IMR-90 (cell line): Measurements from ENCODE around the gene SIGLEC7. TPM values are rescaled to one million over a fixed set of nuclear protein-coding genes. Genes with fewer than 3 reads are reported as not detected.

ENCODE experiments used
- ATAC-seq: fragments of 200-7000 bp; cut with Tn5 transposase; 2 replicates; pipeline ENCODE4 v1.9.1; 2020; ENCODE audit warnings: low read depth, mild to moderate bottlenecking, moderate library complexity
- BruUV-seq: library from RNA; stranded (reverse); fragments of 400-500 nt; replicated peaks from 2 replicates; lab custom pipeline; 2021; lab: Mats Ljungman, UMichigan
- CTCF ChIA-PET: fragments of 300-600 bp; formaldehyde crosslinking; extraction: SDS; loops from one replicate; lab custom pipeline; 2021; ENCODE audit warnings: antibody characterized with exemption; lab: Yijun Ruan, JAX
- POLR2A ChIA-PET: fragments of 300-600 bp; sonication (Branson Sonifier 250); formaldehyde crosslinking; loops from one replicate; lab custom pipeline; 2022; ENCODE audit warnings: antibody characterized with exemption; ENCODE audit not compliant: unreplicated experiment; lab: Charles Lee
- DNase-seq: peaks from one replicate; pipeline ENCODE4 v3.0.0; 2013
- H2AFZ ChIP-seq: replicated peaks from 2 replicates; pipeline ENCODE3; 2013; ENCODE audit warnings: low read length, mild to moderate bottlenecking; ENCODE audit not compliant: poor library complexity
- H2AK5ac ChIP-seq: 2 replicates; pipeline ENCODE4 v1.6.1; 2013; ENCODE audit warnings: low read depth, low read length, inconsistent platforms
- H2AK9ac ChIP-seq: replicated peaks from 2 replicates; pipeline ENCODE3; 2013; ENCODE audit warnings: mild to moderate bottlenecking, low read depth, low read length, moderate library complexity; ENCODE audit not compliant: poor library complexity
- H2BK120ac ChIP-seq: 2 replicates; pipeline ENCODE4 v1.6.1; 2013; ENCODE audit warnings: low read depth, low read length, inconsistent platforms
- H2BK15ac ChIP-seq: 3 replicates; pipeline ENCODE4 v1.6.1; 2013; ENCODE audit warnings: low read depth, low read length, inconsistent platforms
- H2BK20ac ChIP-seq: 2 replicates; pipeline ENCODE4 v1.6.1; 2013; ENCODE audit warnings: low read depth, mild to moderate bottlenecking, inconsistent platforms, low read length, moderate library complexity
- H2BK5ac ChIP-seq: 2 replicates; pipeline ENCODE4 v1.6.1; 2013; ENCODE audit warnings: mild to moderate bottlenecking, low read depth, low read length, inconsistent platforms; ENCODE audit not compliant: poor library complexity, severe bottlenecking
- H3K14ac ChIP-seq: replicated peaks from 2 replicates; pipeline ENCODE4 v1.6.1; 2013; ENCODE audit warnings: low read depth, low read length, inconsistent platforms
- H3K18ac ChIP-seq: 2 replicates; pipeline ENCODE4 v1.6.1; 2013; ENCODE audit warnings: low read depth, low read length, control low read depth
- H3K23ac ChIP-seq: 2 replicates; pipeline ENCODE4 v1.6.1; 2013; ENCODE audit warnings: low read depth, low read length, inconsistent platforms
- H3K27ac ChIP-seq: 2 replicates; pipeline ENCODE4 v1.5.1; 2013; ENCODE audit warnings: mild to moderate bottlenecking, control low read depth, low read length; ENCODE audit not compliant: insufficient read depth
- H3K27me3 ChIP-seq: 2 replicates; pipeline ENCODE4 v1.6.1; 2013; ENCODE audit warnings: low read length; ENCODE audit not compliant: control insufficient read depth, insufficient read depth
- H3K36me3 ChIP-seq: 2 replicates; pipeline ENCODE4 v1.6.1; 2013; ENCODE audit warnings: low read length, mixed read lengths; ENCODE audit not compliant: control insufficient read depth, insufficient read depth
- H3K4ac ChIP-seq: 2 replicates; pipeline ENCODE4 v1.6.1; 2013; ENCODE audit warnings: low read depth, low read length, inconsistent platforms
- H3K4me1 ChIP-seq: 2 replicates; pipeline ENCODE4 v1.6.1; 2013; ENCODE audit warnings: low read length, mixed read lengths; ENCODE audit not compliant: control insufficient read depth, insufficient read depth
- H3K4me2 ChIP-seq: 2 replicates; pipeline ENCODE4 v1.6.1; 2013; ENCODE audit warnings: low read depth, mild to moderate bottlenecking, control low read depth, low read length, moderate library complexity
- H3K4me3 ChIP-seq: 2 replicates; pipeline ENCODE4 v1.5.1; 2013; ENCODE audit warnings: low read depth, mild to moderate bottlenecking, control low read depth, low read length, moderate library complexity; ENCODE audit not compliant: insufficient read depth
- H3K56ac ChIP-seq: 2 replicates; pipeline ENCODE4 v1.6.1; 2013; ENCODE audit warnings: low read length, inconsistent platforms; ENCODE audit not compliant: insufficient read depth; ENCODE audit errors: extremely low read depth
- H3K79me1 ChIP-seq, 2 experiments: 2 replicates each; pipeline ENCODE4 v1.6.1; 2013; ENCODE audit warnings: low read length in 2 of 2, inconsistent platforms in 1 of 2, low read depth in 1 of 2
- H3K9ac ChIP-seq: 2 replicates; pipeline ENCODE4 v1.6.1; 2013; ENCODE audit warnings: low read depth, low read length, control low read depth
- H3K9me1 ChIP-seq: 2 replicates; pipeline ENCODE4 v1.6.1; 2013; ENCODE audit warnings: low read length, inconsistent platforms; ENCODE audit not compliant: insufficient read depth
- H3K9me3 ChIP-seq: 2 replicates; pipeline ENCODE4 v1.6.1; 2013; ENCODE audit warnings: low read length; ENCODE audit not compliant: control insufficient read depth, insufficient read depth
- H4K20me1 ChIP-seq: 2 replicates; pipeline ENCODE4 v1.6.1; 2013; ENCODE audit warnings: low read length, inconsistent platforms; ENCODE audit not compliant: insufficient read depth
- H4K5ac ChIP-seq: 2 replicates; pipeline ENCODE4 v1.6.1; 2013; ENCODE audit warnings: mild to moderate bottlenecking, low read depth, low read length, control low read depth
- H4K8ac ChIP-seq, 2 experiments: 2 replicates each; pipeline ENCODE4 v1.6.1; 2013; ENCODE audit warnings: low read depth in 2 of 2, low read length in 2 of 2, control low read depth in 1 of 2, inconsistent platforms in 1 of 2
- H4K91ac ChIP-seq: 2 replicates; pipeline ENCODE4 v1.6.1; 2013; ENCODE audit warnings: low read depth, low read length, inconsistent platforms; ENCODE audit not compliant: insufficient read depth
- BHLHE40 ChIP-seq: fragments of 150-350 bp; IDR thresholded peaks from 2 replicates; pipeline ENCODE4 v1.6.1; 2016; ENCODE audit warnings: mild to moderate bottlenecking, low read depth, low read length
- CEBPB ChIP-seq: IDR thresholded peaks from 2 replicates; pipeline ENCODE4 v1.6.1; 2012; ENCODE audit warnings: low read depth, low read length, improper control_type of control experiment
- CHD1 ChIP-seq: IDR thresholded peaks from 2 replicates; pipeline ENCODE4 v1.6.1; 2012; ENCODE audit warnings: low read depth, low read length, improper control_type of control experiment
- CTCF ChIP-seq: conservative IDR thresholded peaks from 2 replicates; pipeline ENCODE4 v1.5.1; 2012; ENCODE audit warnings: mild to moderate bottlenecking, low read depth, low read length, improper control_type of control experiment
- ELK1 ChIP-seq: fragments of 150-350 bp; IDR thresholded peaks from 2 replicates; pipeline ENCODE4 v1.6.1; 2016; ENCODE audit warnings: low read depth, mild to moderate bottlenecking, low read length, moderate library complexity, borderline replicate concordance
- FOS ChIP-seq: fragments of 150-350 bp; IDR thresholded peaks from 2 replicates; pipeline ENCODE4 v1.6.1; 2016; ENCODE audit warnings: low read depth, low read length
- MAFK ChIP-seq: IDR thresholded peaks from 2 replicates; pipeline ENCODE4 v1.6.1; 2012; ENCODE audit warnings: low read depth, low read length, improper control_type of control experiment
- MAZ ChIP-seq: IDR thresholded peaks from 2 replicates; pipeline ENCODE4 v1.6.1; 2012; ENCODE audit warnings: low read depth, mild to moderate bottlenecking, low read length, improper control_type of control experiment, moderate library complexity, borderline replicate concordance
- MXI1 ChIP-seq: IDR thresholded peaks from 2 replicates; pipeline ENCODE4 v1.6.1; 2012; ENCODE audit warnings: low read depth, mild to moderate bottlenecking, low read length, moderate library complexity, borderline replicate concordance
- NFE2L2 ChIP-seq: fragments of 150-350 bp; IDR thresholded peaks from 2 replicates; pipeline ENCODE4 v1.6.1; 2016; ENCODE audit warnings: low read depth, mild to moderate bottlenecking, low read length
- POLR2A ChIP-seq: IDR thresholded peaks from 2 replicates; pipeline ENCODE4 v1.6.1; 2012; ENCODE audit warnings: mild to moderate bottlenecking, low read depth, low read length
- RAD21 ChIP-seq: IDR thresholded peaks from 2 replicates; pipeline ENCODE4 v1.6.1; 2012; ENCODE audit warnings: low read length, improper control_type of control experiment
- RCOR1 ChIP-seq: IDR thresholded peaks from 2 replicates; pipeline ENCODE4 v1.6.1; 2012; ENCODE audit warnings: mild to moderate bottlenecking, low read length, improper control_type of control experiment; ENCODE audit not compliant: insufficient replicate concordance
- RFX5 ChIP-seq: IDR thresholded peaks from 2 replicates; pipeline ENCODE4 v1.8.0; 2012; ENCODE audit warnings: low read depth, mild to moderate bottlenecking, low read length, moderate library complexity
- SMC3 ChIP-seq: fragments of 150-350 bp; IDR thresholded peaks from 2 replicates; pipeline ENCODE4 v1.6.1; 2016; ENCODE audit warnings: low read depth, mild to moderate bottlenecking, antibody characterized with exemption, low read length, moderate library complexity
- USF2 ChIP-seq: fragments of 150-350 bp; IDR thresholded peaks from 2 replicates; pipeline ENCODE4 v1.6.1; 2017; ENCODE audit warnings: mild to moderate bottlenecking, antibody characterized with exemption, low read length, low read depth
- WGBS, 2 experiments: methylation state at CpG; one replicate each; pipeline versions ENCODE4 v1.1.5 to v1.1.7; 2013; ENCODE audit warnings: missing lambda C conversion rate in 2 of 2; ENCODE audit not compliant: insufficient read length in 1 of 2; ENCODE audit errors: extremely low coverage in 2 of 2; 5-methylcytosine and 5-hydroxymethylcytosine counted together
- dilution Hi-C: fragments of 300-500 bp; cut with HindIII; formaldehyde crosslinking; loops from one replicate; pipeline ENCODE4 v1.14.3; 2018; ENCODE audit warnings: low sequenced_read_pairs; ENCODE audit not compliant: unreplicated experiment
- in situ Hi-C: fragments of 300-500 bp; cut with MboI; formaldehyde crosslinking; loops from 3 replicates; pipeline ENCODE4 v1.14.3; 2019; ENCODE audit warnings: low sequenced_read_pairs, inconsistent platforms, mixed read lengths
- intact Hi-C: fragments of 100-400 bp; cut with micrococcal nuclease; formaldehyde crosslinking; loops from 2 replicates; pipeline ENCODE4 v1.10.0; 2022
- polyA plus RNA-seq, 3 experiments: library from polyadenylated mRNA; depleted of rRNA; stranded (reverse); fragments of >200 nt; gene quantifications; 2 replicates each; pipeline ENCODE4 v1.2.3, GENCODE V29; 2012; ENCODE audit warnings: low replicate concordance in 1 of 3
- total RNA-seq: library from RNA; depleted of rRNA; stranded (reverse); fragments of >200 nt; gene quantifications from 2 replicates; pipeline ENCODE4 v1.2.3, GENCODE V29; 2012

Gene SIGLEC7
- total and polyA plus RNA-seq, 2 of the 4 experiments (the other 2 are of a cell fraction), result not detected

GRCh38 chr19:51097796-51098195 lies 44.3 kb upstream of the SIGLEC7 start:
- no peak overlapping the region for H4K8ac ChIP-seq
- no peak overlapping the region for H2BK15ac ChIP-seq
- H2BK5ac ChIP-seq, result no peak overlapping the region
- dilution Hi-C loops (no loop called here), intact Hi-C loops (loop anchor here (5.0 kb wide), 1 partner anchor 165 kb away; no protein-coding TSS in a partner anchor), in situ Hi-C loops (no loop called here)
- no peak overlapping the region for H2BK120ac ChIP-seq
- no peak overlapping the region for H3K18ac ChIP-seq
- H3K9ac ChIP-seq, result no peak overlapping the region
- peaks cover 25% of the 10 kb centered on the region for H4K20me1 ChIP-seq
- WGBS, 2 experiments, result 83% methylated on average over 16 of the region's 20 CpGs; no CpG with 5 or more reads in 1 of the 2 experiments
- ATAC-seq (no peak), DNase-seq (no peak)
- H4K5ac ChIP-seq, result no peak overlapping the region
- ChIA-PET CTCF (no interaction called here), POLR2A (no interaction called here)
- no peak overlapping the region for H4K91ac ChIP-seq
- no peak overlapping the region for H3K56ac ChIP-seq
- no peak overlapping the region for H2BK20ac ChIP-seq
- no peak overlapping the region for H2AFZ ChIP-seq
- BruUV-seq, result no TSS peak
- H3K23ac ChIP-seq, result no peak overlapping the region
- H3K27me3 ChIP-seq, result no peaks in the 10 kb centered on the region
- no peak for TF ChIP-seq POLR2A
- no peak for TF ChIP-seq CTCF
- no peak for TF ChIP-seq RFX5
- no peak for TF ChIP-seq BHLHE40
- TF ChIP-seq MAZ, result no peak
- TF ChIP-seq RAD21, result no peak
- no peak for TF ChIP-seq CHD1
- TF ChIP-seq SMC3, result no peak
- TF ChIP-seq MAFK, result no peak
- TF ChIP-seq NFE2L2, result no peak
- TF ChIP-seq ELK1, result no peak
- no peak for TF ChIP-seq CEBPB
- TF ChIP-seq RCOR1, result no peak
- TF ChIP-seq MXI1, result no peak
- no peak for TF ChIP-seq FOS
- TF ChIP-seq USF2, result no peak
- no peak overlapping the region for H2AK9ac ChIP-seq
- H2AK5ac ChIP-seq, result no peak overlapping the region
- peaks cover 19% of the 10 kb centered on the region for H3K36me3 ChIP-seq
- H3K9me3 ChIP-seq, result no peaks in the 10 kb centered on the region
- no peaks in the 10 kb centered on the region; the same call in 1 of the 2 replicates for H3K9me1 ChIP-seq
- no peak overlapping the region for H3K4ac ChIP-seq
- H3K4me1 ChIP-seq, result peaks cover 3% of the 10 kb centered on the region; the same call in 1 of the 2 replicates
- no peak overlapping the region for H3K14ac ChIP-seq
- H3K4me3 ChIP-seq, result no peak overlapping the region
- H3K79me1 ChIP-seq, result peaks cover 6 to 35% of the 10 kb centered on the region in 2 experiments; a peak in 3 of 4 replicates
- no peak overlapping the region for H3K4me2 ChIP-seq
- H3K27ac ChIP-seq, result no peak overlapping the region
